GM23338 (cell line): ENCODE measurements around the gene IPCEF1. TPM values are rescaled to one million over a fixed set of nuclear protein-coding genes. Genes with fewer than 3 reads are reported as not detected.

Experiments used
- ATAC-seq: fragments of 200-7000 bp; cut with Tn5 transposase; 3 replicates; pipeline ENCODE4 v1.9.1; 2020
- DNase-seq: peaks from one replicate; pipeline ENCODE4 v3.0.0-alpha.2; 2015; ENCODE audit warnings: low spot score
- H2AFZ ChIP-seq: fragments of 200-600 bp; sonication (generic); 2 replicates; pipeline ENCODE4 v1.8.0; 2016; ENCODE audit warnings: antibody characterized with exemption, mild to moderate bottlenecking, moderate library complexity
- H3F3A ChIP-seq: fragments of 200-600 bp; sonication (generic); replicated peaks from 2 replicates; pipeline ENCODE4 v1.8.0; 2017; ENCODE audit warnings: antibody characterized with exemption, mixed run types, low read depth
- H3K27ac ChIP-seq: fragments of 200-600 bp; sonication (generic); 2 replicates; pipeline ENCODE4 v1.6.1; 2016; ENCODE audit warnings: low read depth
- H3K27me3 ChIP-seq: fragments of 200-600 bp; sonication (generic); 2 replicates; pipeline ENCODE4 v1.8.0; 2016; ENCODE audit warnings: mild to moderate bottlenecking, mixed run types, moderate library complexity; ENCODE audit not compliant: insufficient read depth
- H3K36me3 ChIP-seq: fragments of 200-600 bp; sonication (generic); 2 replicates; pipeline ENCODE4 v1.8.0; 2016; ENCODE audit warnings: mild to moderate bottlenecking; ENCODE audit not compliant: insufficient read depth
- H3K4me1 ChIP-seq: fragments of 200-600 bp; sonication (generic); 2 replicates; pipeline ENCODE4 v1.8.0; 2016; ENCODE audit warnings: mild to moderate bottlenecking, moderate library complexity; ENCODE audit not compliant: insufficient read depth
- H3K4me2 ChIP-seq: fragments of 200-600 bp; sonication (generic); 2 replicates; pipeline ENCODE4 v1.7.1; 2017; ENCODE audit warnings: mixed run types
- H3K4me3 ChIP-seq: fragments of 200-600 bp; sonication (generic); 2 replicates; pipeline ENCODE4 v1.6.1; 2016; ENCODE audit warnings: mixed run types
- H3K79me2 ChIP-seq: fragments of 200-600 bp; sonication (generic); replicated peaks from 2 replicates; pipeline ENCODE4 v1.8.0; 2017; ENCODE audit warnings: mild to moderate bottlenecking; ENCODE audit not compliant: insufficient read depth
- H3K9me2 ChIP-seq: fragments of 200-600 bp; sonication (generic); 2 replicates; pipeline ENCODE4 v1.8.0; 2017; ENCODE audit not compliant: insufficient read depth
- H4K20me1 ChIP-seq: fragments of 200-600 bp; sonication (generic); replicated peaks from 2 replicates; pipeline ENCODE4 v1.8.0; 2017; ENCODE audit warnings: mild to moderate bottlenecking; ENCODE audit not compliant: insufficient read depth
- H3K27ac Mint-ChIP-seq: 2 replicates; pipeline ENCODE4 v1.8.0; 2020; ENCODE audit warnings: inconsistent platforms, mild to moderate bottlenecking, moderate library complexity, mixed read lengths
- H3K27me3 Mint-ChIP-seq: 3 replicates; pipeline ENCODE4 v1.8.0; 2022; ENCODE audit warnings: low read depth, mild to moderate bottlenecking, moderate library complexity, mixed read lengths, inconsistent platforms; ENCODE audit not compliant: insufficient read depth, poor library complexity
- H3K36me3 Mint-ChIP-seq: 3 replicates; pipeline ENCODE4 v1.8.0; 2021; ENCODE audit warnings: low read depth, mild to moderate bottlenecking, inconsistent platforms, moderate library complexity, mixed read lengths
- H3K4me1 Mint-ChIP-seq: 3 replicates; pipeline ENCODE4 v1.8.0; 2020; ENCODE audit warnings: mild to moderate bottlenecking, inconsistent platforms, mixed read lengths
- H3K4me3 Mint-ChIP-seq: 3 replicates; pipeline ENCODE4 v1.8.0; 2021; ENCODE audit warnings: moderate library complexity, mild to moderate bottlenecking, inconsistent platforms, mixed read lengths
- H3K9me3 Mint-ChIP-seq: 3 replicates; pipeline ENCODE4 v1.8.0; 2020; ENCODE audit warnings: moderate library complexity, mild to moderate bottlenecking, inconsistent platforms, mixed read lengths
- CREB1 ChIP-seq: fragments of 250-450 bp; sonication (Bioruptor Pico); IDR thresholded peaks from 2 replicates; pipeline ENCODE4 v1.5.0; 2020; ENCODE audit warnings: low read depth, mild to moderate bottlenecking, moderate library complexity
- EZH2 ChIP-seq: fragments of 200-600 bp; sonication (generic); IDR thresholded peaks from one replicate; pipeline ENCODE4 v1.8.0; 2017; ENCODE audit warnings: antibody characterized with exemption, mild to moderate bottlenecking, low read depth; ENCODE audit not compliant: unreplicated experiment
- EZH2phosphoT487 ChIP-seq: fragments of 200-600 bp; sonication (generic); IDR thresholded peaks from one replicate; pipeline ENCODE4 v1.8.1; 2018; ENCODE audit warnings: antibody characterized with exemption; ENCODE audit not compliant: unreplicated experiment
- JUNB ChIP-seq: IDR thresholded peaks from one replicate; pipeline ENCODE4 v1.6.1; 2016; ENCODE audit warnings: antibody characterized with exemption; ENCODE audit not compliant: unreplicated experiment
- NANOG ChIP-seq: IDR thresholded peaks from 2 replicates; pipeline ENCODE4 v1.6.1; 2016; ENCODE audit warnings: antibody characterized with exemption, borderline replicate concordance
- POLR2AphosphoS5 ChIP-seq: IDR thresholded peaks from 2 replicates; pipeline ENCODE4 v1.6.1; 2016; ENCODE audit warnings: antibody characterized with exemption, low read depth
- STAT1 ChIP-seq: IDR thresholded peaks from one replicate; pipeline ENCODE4 v1.6.1; 2016; ENCODE audit warnings: antibody characterized with exemption; ENCODE audit not compliant: unreplicated experiment
- ZNF114 ChIP-seq: fragments of 250-450 bp; sonication (Bioruptor Pico); IDR thresholded peaks from 2 replicates; pipeline ENCODE4 v1.5.0; 2020; ENCODE audit warnings: mild to moderate bottlenecking, moderate library complexity
- ZNF331 ChIP-seq: fragments of 250-450 bp; sonication (Bioruptor Pico); IDR thresholded peaks from 2 replicates; pipeline ENCODE4 v1.5.0; 2020; ENCODE audit warnings: low read depth, mild to moderate bottlenecking, moderate library complexity
- polyA plus RNA-seq: library from polyadenylated mRNA; unstranded; fragments of >200 nt; fragmentation: Nextera tagmentation; extraction: Ambion mirVana; gene quantifications from 2 replicates; pipeline ENCODE4 v1.2.1, GENCODE V29; 2016
- total RNA-seq: library from RNA; depleted of rRNA; stranded (reverse); fragments of >200 nt; shearing (Covaris generic); gene quantifications from 2 replicates; pipeline ENCODE4 v1.2.3, GENCODE V29; 2014
- TF ChIP-seq, protein P1 (sequence below): IDR thresholded peaks from 2 replicates; pipeline ENCODE4 v1.6.1; 2016; ENCODE audit warnings: antibody characterized with exemption
- TF ChIP-seq, protein P2 (sequence below): IDR thresholded peaks from one replicate; pipeline ENCODE4 v1.6.1; 2018; ENCODE audit warnings: antibody characterized with exemption; ENCODE audit not compliant: unreplicated experiment
- TF ChIP-seq, protein P3 (sequence below), 2 experiments: fragments of 200-600 bp in 1 of 2; sonication (generic) in 1 of 2; conservative IDR thresholded peaks; 2 replicates each; pipeline versions ENCODE4 v1.5.1 to v1.6.1; 2016 to 2017; ENCODE audit warnings: antibody characterized with exemption in 2 of 2, low read depth in 2 of 2, mild to moderate bottlenecking in 2 of 2, moderate library complexity in 1 of 2

IPCEF1 gene
- total and polyA plus RNA-seq, 2 experiments from 2014 or later: 0.15 to 1.8 TPM

DNA sequence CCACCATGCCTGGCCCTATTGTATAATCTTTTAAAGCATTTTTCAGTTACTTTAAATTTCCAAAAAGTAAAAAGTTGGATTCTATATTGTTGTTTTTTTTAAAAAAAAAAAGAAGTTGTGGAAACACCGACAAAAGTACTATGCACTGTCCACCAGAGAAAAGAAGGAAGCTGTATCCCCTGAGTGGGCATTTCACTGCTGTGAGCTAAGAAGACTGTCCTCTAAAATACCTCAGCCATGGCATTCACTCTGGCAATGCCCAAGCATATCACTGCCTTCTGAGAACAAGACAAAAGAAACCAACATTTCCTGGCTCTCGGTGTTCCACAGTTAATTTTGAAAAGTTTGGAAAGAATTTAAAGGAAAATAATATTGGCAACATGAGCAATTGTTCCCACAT, 117.8 kb downstream of the IPCEF1 start:
- Histone ChIP-seq H3K4me3 (no peak overlapping the region), H3K27ac (no peak overlapping the region), H4K20me1 (no peaks in the 10 kb centered on the region), H3K4me2 (no peak overlapping the region), H3K9me2 (no peaks in the 10 kb centered on the region), H3K4me1 (no peaks in the 10 kb centered on the region; the same call in 1 of the 2 replicates), H3F3A (no peaks in the 10 kb centered on the region), H3K79me2 (no peaks in the 10 kb centered on the region), H3K36me3 (no peaks in the 10 kb centered on the region), H2AFZ (no peak overlapping the region), H3K27me3 (no peaks in the 10 kb centered on the region)
- no peak overlapping the region for H3K4me3 Mint-ChIP-seq
- TF ChIP-seq JUNB (no peak), ZNF331 (no peak), CREB1 (CRISPR knock-in tag) (no peak), ZNF114 (no peak), EZH2 (no peak), POLR2AphosphoS5 (no peak), STAT1 (no peak), EZH2phosphoT487 (no peak), NANOG (no peak)
- TF ChIP-seq, protein P1, sequence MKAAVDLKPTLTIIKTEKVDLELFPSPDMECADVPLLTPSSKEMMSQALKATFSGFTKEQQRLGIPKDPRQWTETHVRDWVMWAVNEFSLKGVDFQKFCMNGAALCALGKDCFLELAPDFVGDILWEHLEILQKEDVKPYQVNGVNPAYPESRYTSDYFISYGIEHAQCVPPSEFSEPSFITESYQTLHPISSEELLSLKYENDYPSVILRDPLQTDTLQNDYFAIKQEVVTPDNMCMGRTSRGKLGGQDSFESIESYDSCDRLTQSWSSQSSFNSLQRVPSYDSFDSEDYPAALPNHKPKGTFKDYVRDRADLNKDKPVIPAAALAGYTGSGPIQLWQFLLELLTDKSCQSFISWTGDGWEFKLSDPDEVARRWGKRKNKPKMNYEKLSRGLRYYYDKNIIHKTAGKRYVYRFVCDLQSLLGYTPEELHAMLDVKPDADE: no peak
- TF ChIP-seq, protein P2, sequence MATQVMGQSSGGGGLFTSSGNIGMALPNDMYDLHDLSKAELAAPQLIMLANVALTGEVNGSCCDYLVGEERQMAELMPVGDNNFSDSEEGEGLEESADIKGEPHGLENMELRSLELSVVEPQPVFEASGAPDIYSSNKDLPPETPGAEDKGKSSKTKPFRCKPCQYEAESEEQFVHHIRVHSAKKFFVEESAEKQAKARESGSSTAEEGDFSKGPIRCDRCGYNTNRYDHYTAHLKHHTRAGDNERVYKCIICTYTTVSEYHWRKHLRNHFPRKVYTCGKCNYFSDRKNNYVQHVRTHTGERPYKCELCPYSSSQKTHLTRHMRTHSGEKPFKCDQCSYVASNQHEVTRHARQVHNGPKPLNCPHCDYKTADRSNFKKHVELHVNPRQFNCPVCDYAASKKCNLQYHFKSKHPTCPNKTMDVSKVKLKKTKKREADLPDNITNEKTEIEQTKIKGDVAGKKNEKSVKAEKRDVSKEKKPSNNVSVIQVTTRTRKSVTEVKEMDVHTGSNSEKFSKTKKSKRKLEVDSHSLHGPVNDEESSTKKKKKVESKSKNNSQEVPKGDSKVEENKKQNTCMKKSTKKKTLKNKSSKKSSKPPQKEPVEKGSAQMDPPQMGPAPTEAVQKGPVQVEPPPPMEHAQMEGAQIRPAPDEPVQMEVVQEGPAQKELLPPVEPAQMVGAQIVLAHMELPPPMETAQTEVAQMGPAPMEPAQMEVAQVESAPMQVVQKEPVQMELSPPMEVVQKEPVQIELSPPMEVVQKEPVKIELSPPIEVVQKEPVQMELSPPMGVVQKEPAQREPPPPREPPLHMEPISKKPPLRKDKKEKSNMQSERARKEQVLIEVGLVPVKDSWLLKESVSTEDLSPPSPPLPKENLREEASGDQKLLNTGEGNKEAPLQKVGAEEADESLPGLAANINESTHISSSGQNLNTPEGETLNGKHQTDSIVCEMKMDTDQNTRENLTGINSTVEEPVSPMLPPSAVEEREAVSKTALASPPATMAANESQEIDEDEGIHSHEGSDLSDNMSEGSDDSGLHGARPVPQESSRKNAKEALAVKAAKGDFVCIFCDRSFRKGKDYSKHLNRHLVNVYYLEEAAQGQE: no peak
- TF ChIP-seq, protein P3, sequence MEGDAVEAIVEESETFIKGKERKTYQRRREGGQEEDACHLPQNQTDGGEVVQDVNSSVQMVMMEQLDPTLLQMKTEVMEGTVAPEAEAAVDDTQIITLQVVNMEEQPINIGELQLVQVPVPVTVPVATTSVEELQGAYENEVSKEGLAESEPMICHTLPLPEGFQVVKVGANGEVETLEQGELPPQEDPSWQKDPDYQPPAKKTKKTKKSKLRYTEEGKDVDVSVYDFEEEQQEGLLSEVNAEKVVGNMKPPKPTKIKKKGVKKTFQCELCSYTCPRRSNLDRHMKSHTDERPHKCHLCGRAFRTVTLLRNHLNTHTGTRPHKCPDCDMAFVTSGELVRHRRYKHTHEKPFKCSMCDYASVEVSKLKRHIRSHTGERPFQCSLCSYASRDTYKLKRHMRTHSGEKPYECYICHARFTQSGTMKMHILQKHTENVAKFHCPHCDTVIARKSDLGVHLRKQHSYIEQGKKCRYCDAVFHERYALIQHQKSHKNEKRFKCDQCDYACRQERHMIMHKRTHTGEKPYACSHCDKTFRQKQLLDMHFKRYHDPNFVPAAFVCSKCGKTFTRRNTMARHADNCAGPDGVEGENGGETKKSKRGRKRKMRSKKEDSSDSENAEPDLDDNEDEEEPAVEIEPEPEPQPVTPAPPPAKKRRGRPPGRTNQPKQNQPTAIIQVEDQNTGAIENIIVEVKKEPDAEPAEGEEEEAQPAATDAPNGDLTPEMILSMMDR (conservative IDR thresholded peaks at IDR 0.05; ENCODE audit: low read depth in 2 of 2): no peak
- no peaks in the 10 kb centered on the region for H3K9me3 Mint-ChIP-seq
- no peak overlapping the region for H3K27ac Mint-ChIP-seq
- DNase-seq (no peak), ATAC-seq (no peak)
- H3K4me1 Mint-ChIP-seq: peaks cover 13% of the 10 kb centered on the region
- H3K36me3 Mint-ChIP-seq: no peaks in the 10 kb centered on the region
- no peaks in the 10 kb centered on the region for H3K27me3 Mint-ChIP-seq
